Measurements from ENCODE around the gene PNMA8A.
A peak's percentile ranks its signal among the peaks of the same experiment; 100 is the strongest.
"Not testable (repeated sequence)": the region's sequence is repeated elsewhere in the genome, so short reads cannot be mapped to it uniquely, and the experiment has no call there.

The PNMA8A gene

GRCh38 chr19:46471116-46471733 lies at the start of gene PNMA8A:
TSS of gene PNMA8A (minus strand) at chr19:46471563. CDS start at chr19:46471035, 528 bp downstream.
- peak; percentile 81 for DNase-seq

GRCh38 chr19:46520616-46521015 lies 49.3 kb upstream of the PNMA8A start:
- DNase-seq: no peak

- no peak for DNase-seq
Measured at GRCh38 chr19:46517471-46517870, 46.1 kb upstream of the PNMA8A start.

GRCh38 chr19:46515879-46516350 lies 44.6 kb upstream of the PNMA8A start:
- DNase-seq: peak; percentile 6

- DNase-seq: no peak
Measured at GRCh38 chr19:46515290-46515609, 43.9 kb upstream of the PNMA8A start.

GRCh38 chr19:46514589-46515289 lies 43.4 kb upstream of the PNMA8A start:
- DNase-seq: no peak

GRCh38 chr19:46513461-46514236 lies 42.3 kb upstream of the PNMA8A start:
- peak; percentile 76 for DNase-seq

GRCh38 chr19:46511237-46511636 lies 39.9 kb upstream of the PNMA8A start:
- no peak for DNase-seq

GRCh38 chr19:46508206-46508605 lies 36.8 kb upstream of the PNMA8A start:
- DNase-seq: no peak

- no peak for DNase-seq
Measured at GRCh38 chr19:46503848-46504453, 32.6 kb upstream of the PNMA8A start.

- no peak for DNase-seq
Measured at GRCh38 chr19:46502891-46503290, 31.5 kb upstream of the PNMA8A start.

GRCh38 chr19:46499692-46500091 lies 28.3 kb upstream of the PNMA8A start:
- DNase-seq: no peak

GRCh38 chr19:46497773-46498172 lies 26.4 kb upstream of the PNMA8A start:
- DNase-seq: no peak

- not testable (repeated sequence) for DNase-seq
Measured at GRCh38 chr19:46496886-46497285, 25.5 kb upstream of the PNMA8A start.

GRCh38 chr19:46496304-46496703 lies 24.9 kb upstream of the PNMA8A start:
- DNase-seq: no peak

GRCh38 chr19:46495786-46496099 lies 24.4 kb upstream of the PNMA8A start, which contains the start of gene PNMA8B:
TSS of gene PNMA8B (minus strand) at chr19:46495867. CDS start at chr19:46495465, 402 bp downstream.
- DNase-seq: peak; percentile 88

GRCh38 chr19:46494941-46495785 lies 23.8 kb upstream of the PNMA8A start:
- DNase-seq: no peak

- no peak for DNase-seq
Measured at GRCh38 chr19:46494146-46494940, 23.0 kb upstream of the PNMA8A start.

GRCh38 chr19:46493236-46494145 lies 22.1 kb upstream of the PNMA8A start:
- DNase-seq: no peak

GRCh38 chr19:46492841-46493235 lies 21.5 kb upstream of the PNMA8A start:
- no peak for DNase-seq

Data from midbrain (tissue), 1 donor.